NCI-H1105 treated with DMSO at 0.1 percent for 48 hours (cell line): Measurements from ENCODE around the gene RRP8.

Experiments used
- DNase-seq: peaks from one replicate; lab custom pipeline; 2025; lab: John Stamatoyannopoulos, UW

Gene RRP8

GRCh38 chr11:6632116-6633073, 29.0 kb upstream of the RRP8 start:
- no peak for DNase-seq

GRCh38 chr11:6631361-6631890, 28.0 kb upstream of the RRP8 start:
- DNase-seq, result no peak

GRCh38 chr11:6630632-6631291, 27.3 kb upstream of the RRP8 start:
- no peak for DNase-seq

- no peak for DNase-seq
Observed at GRCh38 chr11:6629892-6630631, 26.6 kb upstream of the RRP8 start.

GRCh38 chr11:6629573-6629891, 26.1 kb upstream of the RRP8 start:
- no peak for DNase-seq

DNA sequence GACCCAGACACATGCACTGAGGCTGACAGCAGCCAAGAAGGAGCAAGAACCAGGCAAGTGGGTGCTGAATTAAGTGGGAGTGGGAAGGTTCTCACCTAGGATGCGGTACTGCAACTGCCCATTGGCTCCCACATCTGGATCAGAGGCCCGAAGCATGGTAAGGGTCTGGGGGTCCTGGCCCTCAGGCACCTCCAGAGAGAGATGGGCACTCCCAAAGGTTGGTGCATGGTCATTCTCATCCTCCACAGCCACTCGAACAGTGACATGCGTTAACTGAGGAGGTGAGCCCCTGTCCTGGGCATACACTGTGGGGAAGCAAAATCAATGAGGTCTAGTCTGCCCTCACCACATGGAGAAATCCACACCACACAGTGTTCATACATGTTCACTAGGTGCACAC, 25.1 kb upstream of the RRP8 start:
- no peak for DNase-seq

GRCh38 chr11:6627762-6628241, 24.4 kb upstream of the RRP8 start:
- no peak for DNase-seq

DNA sequence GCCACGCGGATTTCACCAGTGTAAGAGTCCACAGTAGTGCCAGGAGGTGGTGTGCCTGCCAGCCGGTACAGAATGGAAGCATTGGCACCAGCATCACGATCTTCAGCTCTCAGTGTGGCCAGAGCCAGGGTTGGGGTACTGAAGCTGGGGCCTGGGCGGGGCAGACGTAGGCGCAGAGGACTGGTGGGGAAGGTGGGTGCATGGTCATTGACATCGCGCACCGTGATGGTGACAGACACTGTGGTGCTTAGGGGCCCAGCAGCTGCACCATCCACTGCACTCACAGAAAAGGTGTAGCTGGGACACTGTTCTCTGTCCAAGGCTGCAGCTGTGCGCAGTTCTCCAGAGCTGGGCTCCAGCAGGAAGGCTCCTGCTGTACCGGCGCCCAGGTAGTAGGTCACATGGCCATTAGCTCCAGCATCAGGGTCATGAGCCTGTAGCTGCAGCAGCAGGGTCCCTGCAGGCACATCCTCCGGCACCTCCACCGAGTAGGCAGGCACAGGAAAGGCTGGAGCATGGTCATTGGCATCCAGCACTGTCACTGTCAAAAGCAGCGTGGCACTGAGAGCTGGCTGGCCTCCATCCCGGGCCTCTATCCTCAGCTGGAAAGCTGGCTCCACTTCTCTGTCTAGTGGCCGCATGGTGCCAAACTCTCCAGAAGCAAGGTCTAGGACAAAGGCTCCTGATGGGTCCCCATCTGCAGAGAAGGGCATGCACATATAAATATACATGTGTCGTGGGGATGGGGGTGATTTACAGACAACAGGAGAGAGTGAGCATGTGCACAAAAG, 23.8 kb upstream of the RRP8 start:
- DNase-seq, result no peak

- DNase-seq, result no peak
Observed at GRCh38 chr11:6625832-6626420, 22.5 kb upstream of the RRP8 start.

DNA sequence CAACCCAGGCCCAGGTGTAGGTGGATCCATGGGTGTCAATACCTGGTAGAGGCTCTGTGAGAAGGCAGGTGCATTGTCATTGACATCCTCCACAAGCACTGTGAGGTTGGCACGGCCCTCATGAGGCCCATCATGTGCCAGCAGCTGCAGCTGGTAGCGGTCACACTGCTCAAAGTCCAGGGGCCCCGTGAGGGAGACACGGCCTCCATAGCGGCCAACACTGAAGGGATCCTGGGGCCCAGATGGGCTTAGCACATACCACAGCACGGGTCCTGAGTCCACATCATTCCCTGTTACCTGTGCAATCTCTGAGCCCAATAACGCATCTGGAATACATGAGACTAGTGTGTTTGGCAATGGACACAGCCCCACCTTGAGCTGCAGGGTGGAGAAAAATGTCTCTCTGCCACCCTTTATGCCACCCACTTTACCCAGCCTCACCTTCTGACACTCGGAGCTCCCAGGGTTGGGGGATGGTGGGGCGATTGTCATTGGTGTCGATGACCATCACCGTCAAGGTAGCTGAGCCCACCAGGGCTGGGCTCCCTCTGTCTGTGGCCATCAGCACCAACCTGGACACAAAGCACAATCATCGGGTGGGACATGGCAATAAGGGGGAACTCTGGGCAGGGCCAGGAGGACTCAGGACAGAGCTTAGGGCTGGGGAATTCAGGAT, 21.9 kb upstream of the RRP8 start:
- DNase-seq, result no peak

- DNase-seq, result no peak
Observed at GRCh38 chr11:6623391-6624363, 20.3 kb upstream of the RRP8 start.

GRCh38 chr11:6622261-6623171, 19.1 kb upstream of the RRP8 start:
- DNase-seq, result no peak

DNA sequence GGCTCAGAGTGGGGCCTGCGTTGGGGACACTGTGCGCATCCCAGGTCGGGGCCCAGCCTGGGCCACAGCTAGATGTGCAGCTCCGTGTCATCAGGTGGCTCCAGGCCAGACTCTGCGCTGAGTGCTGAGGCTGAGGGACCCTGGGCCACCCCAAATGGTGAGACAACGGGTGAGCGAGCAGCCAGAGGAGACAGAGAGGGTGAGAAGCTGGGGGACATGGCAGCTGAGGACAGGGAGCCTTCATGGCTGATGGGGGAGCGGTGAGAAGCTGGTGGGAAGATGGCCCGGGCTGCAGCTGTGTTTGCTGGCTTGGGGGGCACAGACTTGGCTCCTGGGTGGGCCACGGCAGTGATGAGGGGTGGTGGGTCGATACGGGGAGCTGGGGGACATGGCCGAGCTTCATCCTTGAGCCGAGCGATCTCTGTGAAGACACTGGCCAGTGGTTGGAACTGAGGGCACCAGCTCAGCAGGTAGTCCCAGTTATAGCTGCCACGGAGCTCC, 18.3 kb upstream of the RRP8 start:
- no peak for DNase-seq

DNA sequence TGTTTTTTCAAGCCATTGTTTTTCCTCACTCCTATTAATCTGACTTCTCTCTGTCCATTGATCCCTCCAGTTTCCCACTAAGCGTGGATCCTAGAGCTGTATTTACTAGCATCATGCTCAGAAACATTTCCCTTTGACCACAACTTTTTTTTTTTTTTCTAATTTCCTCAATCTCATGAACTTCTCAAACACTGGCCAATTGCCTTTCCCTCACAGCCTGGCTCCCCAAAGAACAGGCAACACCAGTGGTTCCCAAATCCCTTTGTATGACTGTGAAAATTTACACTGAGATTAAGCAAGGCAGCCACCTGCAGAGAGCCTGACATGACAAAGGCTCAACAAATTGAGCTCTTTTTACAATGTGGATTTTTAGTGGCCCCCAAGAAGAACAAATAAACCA, 17.2 kb upstream of the RRP8 start:
- DNase-seq, result no peak

- peak; percentile 92 for DNase-seq
Observed at GRCh38 chr11:6619004-6619745, 15.8 kb upstream of the RRP8 start, which contains the start of gene TPP1. Gene TPP1, minus strand, starts transcription at chr11:6619422. Its CDS starts 22 bp downstream, at chr11:6619400.

DNA sequence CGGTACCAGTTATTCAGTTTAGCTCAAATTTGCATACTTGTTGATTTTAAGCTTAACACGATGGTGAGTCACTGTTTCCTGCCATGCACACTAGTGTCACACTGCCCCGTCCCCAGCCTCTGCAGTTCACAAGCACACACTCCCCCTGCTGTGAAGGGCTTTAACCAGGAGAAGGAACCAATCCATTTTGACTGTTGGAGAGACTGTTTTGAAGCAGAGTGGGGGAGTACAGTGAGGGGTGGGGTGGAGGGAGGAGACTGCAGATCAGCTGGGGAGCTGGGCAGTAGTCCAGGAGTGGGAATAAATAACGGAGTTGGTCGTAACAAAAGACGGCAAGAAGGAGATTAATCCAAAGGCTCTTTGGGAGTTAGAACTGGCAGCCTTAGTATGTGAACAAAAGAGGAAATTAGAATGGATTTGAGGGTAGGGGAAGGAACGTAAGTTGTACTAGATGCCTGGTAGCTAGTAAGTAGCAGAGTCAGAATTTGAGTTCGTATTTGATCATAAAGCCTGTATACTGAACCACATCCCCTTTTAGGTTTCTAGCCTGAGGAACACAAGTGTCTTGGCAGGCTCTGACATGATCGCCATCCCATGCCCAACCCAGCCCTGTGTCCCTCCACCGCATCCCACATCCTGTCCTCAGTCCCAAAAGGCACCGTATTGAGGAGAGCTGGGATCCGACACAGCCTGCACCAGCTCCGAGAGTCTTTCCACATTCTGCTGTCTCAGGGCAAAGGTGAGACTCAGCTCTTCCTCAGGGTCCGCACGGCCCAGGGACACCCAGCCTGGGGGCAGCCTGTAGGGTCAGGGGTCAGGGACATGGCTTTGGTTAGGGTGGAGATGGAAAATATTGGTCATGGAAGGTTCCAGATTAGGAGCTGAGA, 14.9 kb upstream of the RRP8 start:
- no peak for DNase-seq
